K562 (cell line): Measurements from ENCODE around the gene GABBR1. TPM values are rescaled to one million over a fixed set of nuclear protein-coding genes. Genes with fewer than 3 reads are reported as not detected.

Experiments used
- BRF1 ChIP-seq: IDR thresholded peaks from 3 replicates; pipeline ENCODE4 v1.6.1; 2011; ENCODE audit warnings: borderline replicate concordance, mild to moderate bottlenecking; ENCODE audit not compliant: insufficient read length; ENCODE audit errors: extremely low read depth
- CREBBP ChIP-seq: IDR thresholded peaks from one replicate; pipeline ENCODE4 v1.6.1; 2012; ENCODE audit warnings: low read depth, mild to moderate bottlenecking, control low read depth, inconsistent platforms, low read length
- FOXK1 ChIP-seq: sonication (generic); formaldehyde crosslinking; IDR thresholded peaks from 2 replicates; pipeline ENCODE4 v1.8.0; 2022; ENCODE audit warnings: missing genetic modification reagents, mild to moderate bottlenecking, borderline replicate concordance
- HEY1 ChIP-seq: fragments of 250-450 bp; sonication (Bioruptor Pico); IDR thresholded peaks from 2 replicates; pipeline ENCODE4 v1.5.0; 2020; ENCODE audit warnings: mild to moderate bottlenecking, moderate library complexity, borderline replicate concordance
- ILF3 ChIP-seq: fragments of 450-650 bp; IDR thresholded peaks from 2 replicates; pipeline ENCODE4 v1.6.1; 2018; ENCODE audit warnings: antibody characterized with exemption, mild to moderate bottlenecking, moderate library complexity, borderline replicate concordance
- KDM2B ChIP-seq: fragments of 250-450 bp; sonication (Bioruptor Pico); IDR thresholded peaks from 2 replicates; pipeline ENCODE4 v1.8.0; 2021; ENCODE audit warnings: mild to moderate bottlenecking, moderate library complexity
- PPARD ChIP-seq: fragments of 250-450 bp; sonication (Bioruptor Pico); IDR thresholded peaks from 2 replicates; pipeline ENCODE4 v1.8.0; 2022; ENCODE audit warnings: inconsistent platforms, mild to moderate bottlenecking, moderate library complexity
- SP2 ChIP-seq: IDR thresholded peaks from 2 replicates; pipeline ENCODE4 v1.6.1; 2011; ENCODE audit warnings: mild to moderate bottlenecking, low read depth, low read length, moderate library complexity; ENCODE audit not compliant: poor library complexity, severe bottlenecking; ENCODE audit errors: extremely low read depth
- TRIM24 ChIP-seq, 2 experiments: fragments of 450-650 bp; IDR thresholded peaks; 2 replicates each; pipeline ENCODE4 v1.6.1; 2016
- ZNF143 ChIP-seq: sonication (generic); formaldehyde crosslinking; IDR thresholded peaks from 2 replicates; pipeline ENCODE4 v1.9.0; 2022; ENCODE audit warnings: mild to moderate bottlenecking, missing genetic modification reagents
- ZNF146 ChIP-seq: IDR thresholded peaks from one replicate; pipeline ENCODE4 v1.6.1; 2018; ENCODE audit warnings: missing compliant biosample characterization; ENCODE audit not compliant: unreplicated experiment
- ZNF79 ChIP-seq: fragments of 250-450 bp; sonication (Bioruptor Pico); IDR thresholded peaks from 2 replicates; pipeline ENCODE4 v1.4.0; 2020; ENCODE audit warnings: low read depth, mild to moderate bottlenecking, moderate library complexity
- polyA plus RNA-seq, 8 experiments: library from polyadenylated mRNA; depleted of rRNA in 4 of 8; stranded (reverse) in 5 of 8; unstranded in 3 of 8; fragments of >200 nt; fragmentation: Nextera tagmentation in 2 of 8; fragmentation: Illumina TruSeq in 1 of 8; extraction: Ambion mirVana in 2 of 8; extraction: Trizol in 1 of 8; gene quantifications; 2 replicates each; pipeline versions ENCODE4 v1.2.1 to v1.2.3, GENCODE V29; 2011 to 2014; ENCODE audit warnings: inconsistent platforms in 1 of 8, missing spikeins in 1 of 8
- total RNA-seq, 7 experiments: library from RNA; depleted of rRNA in 6 of 7; stranded (reverse); fragments of >200 nt in 6 of 7; fragmentation: Illumina TruSeq in 2 of 7; extraction: Trizol in 2 of 7; gene quantifications; 2 replicates each; pipeline versions ENCODE4 v1.2.1 to v1.2.3, GENCODE V29; 2011 to 2021; ENCODE audit warnings: low replicate concordance in 1 of 7
- TF ChIP-seq, protein P1 (sequence below), 2 experiments: fragments of 450-650 bp in 1 of 2; sonication (generic) in 1 of 2; formaldehyde crosslinking in 1 of 2; IDR thresholded peaks; 2 replicates each; pipeline versions ENCODE4 v1.7.1 to v1.9.0; 2016 to 2022; ENCODE audit warnings: inconsistent platforms in 1 of 2, mild to moderate bottlenecking in 1 of 2, missing genetic modification reagents in 1 of 2
- TF ChIP-seq, protein P2 (sequence below): fragments of 250-450 bp; sonication (Bioruptor Pico); IDR thresholded peaks from 2 replicates; pipeline ENCODE4 v1.4.0; 2020; ENCODE audit warnings: mild to moderate bottlenecking, moderate library complexity
- TF ChIP-seq, protein P3 (sequence below): fragments of 250-450 bp; sonication (Bioruptor Pico); IDR thresholded peaks from 2 replicates; pipeline ENCODE4 v1.8.0; 2021; ENCODE audit warnings: borderline replicate concordance, mild to moderate bottlenecking, moderate library complexity; ENCODE audit not compliant: poor library complexity, severe bottlenecking

GABBR1 gene
- total and polyA plus RNA-seq, 9 of the 15 experiments (the other 6 are each of a cell fraction or from before 2014, with no cell fraction given): 2.2 to 48.3 (median 20.8) TPM

DNA sequence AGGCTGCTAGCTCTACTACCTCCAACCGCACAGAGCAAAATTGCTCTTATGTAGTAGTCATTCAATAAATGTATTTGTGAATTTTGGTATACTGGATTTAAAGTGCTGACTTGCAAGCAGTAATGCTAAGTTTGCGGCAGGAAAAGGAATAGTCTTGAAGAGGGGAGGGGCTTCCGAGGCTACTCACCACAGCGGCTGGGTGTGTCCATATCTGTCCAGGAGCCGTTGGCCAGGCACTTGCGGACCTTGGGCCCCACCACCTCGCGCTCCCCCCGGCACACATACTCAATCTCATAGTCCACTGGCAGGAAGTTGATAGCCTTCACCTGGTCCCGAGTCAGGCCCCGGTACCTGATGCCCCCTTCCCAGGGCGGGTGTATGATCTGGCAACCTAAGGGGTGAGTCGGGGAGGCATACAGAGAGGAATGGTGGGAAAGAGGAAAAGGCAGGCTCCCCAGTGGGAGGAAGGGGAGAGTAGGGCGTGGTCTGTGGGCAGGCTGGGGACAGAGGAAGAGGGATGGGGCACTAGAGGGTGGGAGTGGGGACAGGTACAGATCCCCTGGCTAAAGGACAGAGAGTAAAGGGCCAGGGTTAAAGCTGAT lies 1.7 kb downstream of the GABBR1 start (continued):
- TF ChIP-seq, protein P1, sequence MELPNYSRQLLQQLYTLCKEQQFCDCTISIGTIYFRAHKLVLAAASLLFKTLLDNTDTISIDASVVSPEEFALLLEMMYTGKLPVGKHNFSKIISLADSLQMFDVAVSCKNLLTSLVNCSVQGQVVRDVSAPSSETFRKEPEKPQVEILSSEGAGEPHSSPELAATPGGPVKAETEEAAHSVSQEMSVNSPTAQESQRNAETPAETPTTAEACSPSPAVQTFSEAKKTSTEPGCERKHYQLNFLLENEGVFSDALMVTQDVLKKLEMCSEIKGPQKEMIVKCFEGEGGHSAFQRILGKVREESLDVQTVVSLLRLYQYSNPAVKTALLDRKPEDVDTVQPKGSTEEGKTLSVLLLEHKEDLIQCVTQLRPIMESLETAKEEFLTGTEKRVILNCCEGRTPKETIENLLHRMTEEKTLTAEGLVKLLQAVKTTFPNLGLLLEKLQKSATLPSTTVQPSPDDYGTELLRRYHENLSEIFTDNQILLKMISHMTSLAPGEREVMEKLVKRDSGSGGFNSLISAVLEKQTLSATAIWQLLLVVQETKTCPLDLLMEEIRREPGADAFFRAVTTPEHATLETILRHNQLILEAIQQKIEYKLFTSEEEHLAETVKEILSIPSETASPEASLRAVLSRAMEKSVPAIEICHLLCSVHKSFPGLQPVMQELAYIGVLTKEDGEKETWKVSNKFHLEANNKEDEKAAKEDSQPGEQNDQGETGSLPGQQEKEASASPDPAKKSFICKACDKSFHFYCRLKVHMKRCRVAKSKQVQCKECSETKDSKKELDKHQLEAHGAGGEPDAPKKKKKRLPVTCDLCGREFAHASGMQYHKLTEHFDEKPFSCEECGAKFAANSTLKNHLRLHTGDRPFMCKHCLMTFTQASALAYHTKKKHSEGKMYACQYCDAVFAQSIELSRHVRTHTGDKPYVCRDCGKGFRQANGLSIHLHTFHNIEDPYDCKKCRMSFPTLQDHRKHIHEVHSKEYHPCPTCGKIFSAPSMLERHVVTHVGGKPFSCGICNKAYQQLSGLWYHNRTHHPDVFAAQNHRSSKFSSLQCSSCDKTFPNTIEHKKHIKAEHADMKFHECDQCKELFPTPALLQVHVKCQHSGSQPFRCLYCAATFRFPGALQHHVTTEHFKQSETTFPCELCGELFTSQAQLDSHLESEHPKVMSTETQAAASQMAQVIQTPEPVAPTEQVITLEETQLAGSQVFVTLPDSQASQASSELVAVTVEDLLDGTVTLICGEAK (IDR thresholded peaks at IDR 0.05): no peak
- TF ChIP-seq, protein P1 (CRISPR knock-in tag; IDR thresholded peaks at IDR 0.05): no peak
- TF ChIP-seq ILF3 (no peak), BRF1 (no peak), HEY1 (CRISPR knock-in tag) (no peak), CREBBP (no peak), TRIM24 (IDR thresholded peaks at IDR 0.05) (no peak), KDM2B (CRISPR knock-in tag) (no peak), ZNF79 (no peak), ZNF143 (CRISPR knock-in tag) (no peak), FOXK1 (CRISPR knock-in tag) (no peak), SP2 (no peak), PPARD (CRISPR knock-in tag) (no peak), ZNF146 (CRISPR knock-in tag) (no peak)
- TF ChIP-seq, protein P2, sequence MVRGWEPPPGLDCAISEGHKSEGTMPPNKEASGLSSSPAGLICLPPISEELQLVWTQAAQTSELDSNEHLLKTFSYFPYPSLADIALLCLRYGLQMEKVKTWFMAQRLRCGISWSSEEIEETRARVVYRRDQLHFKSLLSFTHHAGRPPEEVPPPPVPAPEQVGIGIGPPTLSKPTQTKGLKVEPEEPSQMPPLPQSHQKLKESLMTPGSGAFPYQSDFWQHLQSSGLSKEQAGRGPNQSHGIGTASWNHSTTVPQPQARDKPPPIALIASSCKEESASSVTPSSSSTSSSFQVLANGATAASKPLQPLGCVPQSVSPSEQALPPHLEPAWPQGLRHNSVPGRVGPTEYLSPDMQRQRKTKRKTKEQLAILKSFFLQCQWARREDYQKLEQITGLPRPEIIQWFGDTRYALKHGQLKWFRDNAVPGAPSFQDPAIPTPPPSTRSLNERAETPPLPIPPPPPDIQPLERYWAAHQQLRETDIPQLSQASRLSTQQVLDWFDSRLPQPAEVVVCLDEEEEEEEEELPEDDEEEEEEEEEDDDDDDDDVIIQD (CRISPR knock-in tag): no peak
- TF ChIP-seq, protein P3, sequence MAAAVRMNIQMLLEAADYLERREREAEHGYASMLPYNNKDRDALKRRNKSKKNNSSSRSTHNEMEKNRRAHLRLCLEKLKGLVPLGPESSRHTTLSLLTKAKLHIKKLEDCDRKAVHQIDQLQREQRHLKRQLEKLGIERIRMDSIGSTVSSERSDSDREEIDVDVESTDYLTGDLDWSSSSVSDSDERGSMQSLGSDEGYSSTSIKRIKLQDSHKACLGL (CRISPR knock-in tag): no peak
